Left hindlimb (tissue), 1 donor: ENCODE measurements around the gene CTIF.

Experiments used
- DNase-seq: peaks from one replicate; pipeline ENCODE4 v3.0.0-alpha.2; 2018

The CTIF gene

DNA sequence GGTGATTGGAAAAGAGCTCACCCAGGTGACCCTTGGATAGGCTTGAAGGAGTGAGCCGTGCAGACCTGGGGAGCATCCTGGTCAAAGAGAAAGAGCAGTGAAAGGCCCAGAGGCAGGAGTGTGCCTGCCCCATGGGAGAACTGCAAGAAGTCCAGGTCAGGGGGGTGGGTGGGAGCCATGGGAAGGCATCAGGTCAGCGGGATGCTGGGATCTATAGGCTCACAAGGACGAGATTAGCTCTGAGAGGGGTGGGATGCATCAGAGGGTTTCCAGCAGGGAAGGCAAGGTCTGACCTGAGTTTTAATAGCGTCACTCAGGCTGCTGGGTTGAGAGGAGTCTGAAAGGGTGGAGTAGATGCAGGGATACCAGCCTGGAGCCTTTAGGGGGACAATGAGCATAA lies 253.3 kb downstream of the CTIF start:
- no peak for DNase-seq

DNA sequence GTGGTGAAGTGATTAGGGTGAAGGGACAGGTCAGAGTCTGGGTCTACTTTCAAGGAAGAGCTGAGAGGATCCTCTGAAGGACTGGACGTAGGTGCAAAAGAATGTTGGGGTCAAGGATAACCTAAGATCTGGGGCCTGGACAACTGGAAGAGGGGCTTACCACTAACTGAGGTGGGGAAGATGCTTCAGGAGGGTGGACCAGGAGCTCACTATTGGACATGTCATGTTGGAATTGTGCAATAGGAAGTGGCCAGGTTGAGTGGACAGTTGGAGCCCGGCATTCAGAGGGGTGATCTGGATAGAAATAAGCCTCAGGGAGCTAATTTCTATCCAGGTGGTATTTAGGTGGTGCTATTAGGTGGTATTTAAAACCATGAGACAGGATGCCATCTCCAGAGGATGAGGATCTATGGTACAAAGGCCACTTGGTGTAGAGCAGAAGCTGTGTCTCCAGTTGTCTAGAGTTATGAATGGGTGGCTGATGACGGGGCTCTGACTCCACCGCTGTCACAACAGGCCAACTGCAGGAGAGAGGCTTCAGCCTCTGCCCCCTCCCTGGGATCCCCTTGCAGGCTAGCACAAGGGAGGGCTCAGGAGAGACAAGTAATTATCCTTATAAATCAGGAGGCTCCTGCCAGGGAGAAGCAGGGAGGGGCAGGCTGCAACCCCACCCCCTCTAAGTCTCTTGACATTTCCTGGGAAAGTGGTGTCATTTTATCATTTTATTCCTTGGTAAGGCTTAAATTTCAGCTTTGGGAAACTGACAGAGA lies 254.0 kb downstream of the CTIF start:
- no peak for DNase-seq

DNA sequence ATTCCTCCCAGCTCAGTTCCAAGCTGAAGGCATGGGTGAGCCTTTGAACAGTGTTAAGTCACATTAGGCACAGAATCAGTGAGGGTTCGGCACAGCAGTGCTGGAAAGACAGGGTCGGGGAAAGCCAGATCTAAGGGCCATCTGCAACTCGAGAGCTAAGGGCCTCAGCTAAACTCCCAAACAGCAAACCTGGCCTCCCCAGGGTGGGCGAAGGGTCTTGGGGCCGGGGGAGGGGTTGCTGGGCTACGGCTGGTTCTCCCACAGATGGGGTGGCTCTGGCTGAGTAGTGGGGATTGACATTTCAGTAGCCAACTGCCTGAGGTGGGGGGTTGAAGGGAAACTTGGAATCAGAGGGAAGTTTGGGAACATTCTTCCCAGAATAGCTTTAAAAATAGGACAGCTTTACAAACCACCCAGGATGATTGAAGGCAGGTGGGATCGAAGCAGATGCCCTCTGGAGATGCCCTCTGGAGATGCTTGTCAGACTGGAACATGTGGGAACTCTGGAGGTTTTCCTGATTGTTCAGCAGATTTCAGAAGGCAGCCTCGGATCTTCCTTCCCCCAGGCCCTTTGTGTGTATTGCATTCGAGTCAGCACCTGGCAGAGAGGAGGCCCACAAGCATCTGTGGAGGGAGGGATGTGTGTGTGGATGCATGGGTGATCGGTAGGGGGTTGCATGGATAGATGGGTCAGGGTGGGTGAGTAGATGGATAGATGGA lies 255.6 kb downstream of the CTIF start:
- DNase-seq: no peak

DNA sequence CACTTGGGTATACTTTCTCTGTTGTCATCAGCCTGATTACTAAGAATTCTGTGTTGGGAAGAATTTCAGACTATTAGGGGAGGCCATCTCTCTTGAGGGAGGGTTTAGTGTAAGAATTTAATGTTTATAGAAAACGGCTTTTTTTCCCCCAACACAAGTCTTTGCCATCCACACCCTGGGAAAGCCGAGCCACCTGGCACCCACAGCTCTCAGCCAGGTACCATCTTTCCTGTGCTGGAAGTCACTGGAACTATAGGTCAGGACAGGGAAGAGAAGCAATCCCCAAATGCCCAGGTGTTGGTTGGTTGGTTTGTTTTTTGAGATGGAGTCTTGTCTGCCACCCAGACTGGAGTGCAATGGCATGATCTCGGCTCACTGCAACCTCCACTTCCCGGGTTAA lies 256.9 kb downstream of the CTIF start:
- no peak for DNase-seq

- DNase-seq: no peak
Measured at GRCh38 chr18:48796491-48797205, 257.8 kb downstream of the CTIF start.

DNA sequence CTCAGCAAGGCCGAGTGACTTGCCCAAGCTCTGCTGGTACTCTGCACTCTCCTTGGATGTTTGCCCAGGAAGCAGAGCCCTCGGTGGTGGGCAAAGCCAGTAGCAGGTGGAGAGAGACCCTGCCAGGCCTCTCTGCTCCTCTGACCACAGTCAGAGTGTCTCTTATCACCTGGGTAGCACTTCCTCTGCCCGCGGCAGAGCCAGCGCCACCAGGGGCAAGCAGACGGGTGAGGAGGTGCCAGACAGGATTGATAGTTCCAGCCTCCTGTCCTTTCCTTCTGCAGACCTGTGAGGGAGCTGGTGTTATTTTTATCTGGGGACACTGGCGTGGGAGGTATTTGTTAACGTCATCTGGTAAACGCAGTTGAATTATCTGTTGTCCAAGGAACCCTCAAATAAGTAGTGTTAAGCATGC lies 259.0 kb downstream of the CTIF start:
- DNase-seq: no peak

- DNase-seq: no peak
Measured at GRCh38 chr18:48798334-48799245, 259.8 kb downstream of the CTIF start.

DNA sequence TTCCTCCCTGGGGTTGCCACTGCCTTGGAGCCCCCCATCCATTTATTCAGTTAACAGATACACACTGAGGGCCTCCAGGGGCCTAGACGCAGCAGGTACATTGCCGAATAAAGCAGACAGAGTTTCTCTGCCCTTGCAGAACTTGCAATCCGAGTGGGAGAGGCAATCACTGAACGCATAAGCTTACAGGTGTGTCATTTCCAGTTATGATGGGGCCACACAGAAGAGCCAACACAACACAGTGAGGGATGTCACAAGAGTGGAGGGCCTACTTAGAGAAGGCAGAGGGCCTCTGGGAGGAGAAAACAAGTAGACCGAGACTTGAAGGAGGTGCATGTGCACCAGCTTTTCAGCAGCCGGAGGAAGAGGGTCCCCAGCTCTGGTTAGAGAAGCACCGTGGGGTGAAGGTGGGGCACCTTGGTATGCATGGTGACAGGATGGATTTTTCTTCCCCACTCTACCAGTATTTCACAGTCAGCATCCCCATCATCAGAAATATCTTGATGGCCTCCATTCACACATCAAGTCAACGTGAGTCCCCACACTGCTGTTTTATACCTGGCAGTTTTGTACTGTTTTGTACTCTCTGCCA lies 261.0 kb downstream of the CTIF start:
- no peak for DNase-seq

DNA sequence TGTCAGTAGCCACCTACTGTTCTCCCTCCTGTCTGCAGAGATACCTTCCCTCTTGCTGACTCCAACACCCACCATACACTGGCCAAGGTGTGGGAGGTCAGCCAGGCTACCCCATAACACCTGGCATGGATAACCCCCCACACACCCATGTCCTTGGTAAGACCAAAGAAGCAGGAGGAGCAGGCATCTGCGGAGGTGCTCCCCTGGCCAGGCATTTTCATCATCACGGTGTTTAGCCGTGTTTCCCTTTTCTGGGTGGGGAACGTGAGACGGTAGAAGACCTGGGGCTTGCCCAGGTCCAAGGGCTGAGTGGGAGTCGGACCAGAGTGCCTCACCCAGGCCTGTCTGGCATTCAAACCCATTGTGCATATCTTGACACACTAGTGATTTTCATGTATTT lies 261.6 kb downstream of the CTIF start:
- DNase-seq: no peak

DNA sequence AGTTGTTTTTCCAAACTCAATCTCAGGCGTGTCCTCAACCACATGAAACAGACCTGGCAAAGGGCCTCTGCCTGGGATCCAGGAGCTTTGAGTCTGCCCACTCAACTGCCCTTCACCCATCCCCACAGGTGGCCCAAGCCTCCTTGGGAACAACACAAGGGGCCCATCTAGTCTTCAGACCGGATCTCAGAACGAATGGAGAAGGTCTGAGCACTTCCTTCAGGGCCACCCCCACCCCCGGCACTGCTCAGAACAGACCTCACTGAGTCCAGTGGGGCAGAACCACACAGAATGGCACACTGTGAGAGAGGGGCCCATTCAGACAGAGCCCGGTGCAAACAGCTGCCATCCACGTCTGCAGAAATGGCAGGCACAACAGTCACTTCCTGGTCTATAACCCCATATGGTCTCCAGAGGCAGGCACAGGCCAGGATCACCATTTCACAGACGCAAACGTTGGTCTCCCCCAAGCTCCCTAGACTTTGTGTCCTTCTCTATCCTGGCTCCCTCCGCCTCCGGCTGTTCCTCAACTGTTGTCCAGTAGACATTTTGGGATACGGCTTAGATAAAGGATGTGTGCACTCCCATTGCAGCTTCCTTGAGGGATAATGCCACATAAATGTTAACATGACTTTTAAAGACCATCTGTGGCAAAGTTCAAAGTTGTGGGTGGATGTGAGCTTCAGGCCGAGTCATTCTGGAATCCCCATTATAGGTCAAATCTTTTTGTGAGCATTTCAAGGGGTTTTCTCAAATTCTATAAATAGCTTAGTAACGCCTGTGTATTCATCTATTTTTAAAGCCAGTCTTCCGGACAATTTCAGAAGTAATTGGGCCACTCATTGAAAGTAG lies 262.3 kb downstream of the CTIF start:
- DNase-seq: no peak

DNA sequence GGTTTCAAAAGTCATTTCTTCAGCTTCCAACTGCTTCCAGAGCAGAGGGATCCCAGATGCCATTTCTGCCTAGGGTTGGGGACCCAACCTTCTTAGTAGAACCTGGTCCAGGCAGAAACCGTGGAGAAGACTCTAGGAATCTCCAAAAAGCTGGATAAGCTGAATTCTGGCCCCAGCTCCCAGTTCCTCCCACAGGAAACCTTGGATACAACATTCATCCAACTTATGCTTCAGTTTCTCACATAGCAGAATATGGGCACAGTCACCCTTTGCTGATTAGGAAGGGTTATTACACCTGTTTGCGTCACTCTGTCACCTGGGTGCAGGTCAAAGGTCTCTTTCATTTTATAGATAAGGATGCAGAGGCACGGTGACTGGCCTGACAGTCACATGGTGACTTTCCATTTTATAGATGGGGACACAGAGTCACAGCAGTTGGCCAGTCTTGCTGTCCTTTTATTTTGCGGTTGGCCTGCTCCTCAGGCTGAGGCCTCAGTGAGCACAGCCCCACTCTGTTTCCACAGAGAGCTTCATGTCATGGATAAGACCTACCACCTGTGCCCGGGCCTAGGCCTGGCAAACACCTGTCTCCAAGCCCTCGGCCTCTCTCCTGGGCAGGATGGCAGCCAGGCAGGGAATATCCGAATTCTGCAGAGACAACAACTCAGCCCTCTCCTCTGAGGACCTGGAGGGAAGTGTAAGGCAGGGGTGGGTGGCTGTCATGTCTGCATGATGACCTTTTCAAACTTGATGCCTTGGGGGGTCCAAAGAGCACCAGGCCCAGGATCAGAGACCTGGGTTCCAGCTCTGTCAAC lies 263.1 kb downstream of the CTIF start:
- no peak for DNase-seq

DNA sequence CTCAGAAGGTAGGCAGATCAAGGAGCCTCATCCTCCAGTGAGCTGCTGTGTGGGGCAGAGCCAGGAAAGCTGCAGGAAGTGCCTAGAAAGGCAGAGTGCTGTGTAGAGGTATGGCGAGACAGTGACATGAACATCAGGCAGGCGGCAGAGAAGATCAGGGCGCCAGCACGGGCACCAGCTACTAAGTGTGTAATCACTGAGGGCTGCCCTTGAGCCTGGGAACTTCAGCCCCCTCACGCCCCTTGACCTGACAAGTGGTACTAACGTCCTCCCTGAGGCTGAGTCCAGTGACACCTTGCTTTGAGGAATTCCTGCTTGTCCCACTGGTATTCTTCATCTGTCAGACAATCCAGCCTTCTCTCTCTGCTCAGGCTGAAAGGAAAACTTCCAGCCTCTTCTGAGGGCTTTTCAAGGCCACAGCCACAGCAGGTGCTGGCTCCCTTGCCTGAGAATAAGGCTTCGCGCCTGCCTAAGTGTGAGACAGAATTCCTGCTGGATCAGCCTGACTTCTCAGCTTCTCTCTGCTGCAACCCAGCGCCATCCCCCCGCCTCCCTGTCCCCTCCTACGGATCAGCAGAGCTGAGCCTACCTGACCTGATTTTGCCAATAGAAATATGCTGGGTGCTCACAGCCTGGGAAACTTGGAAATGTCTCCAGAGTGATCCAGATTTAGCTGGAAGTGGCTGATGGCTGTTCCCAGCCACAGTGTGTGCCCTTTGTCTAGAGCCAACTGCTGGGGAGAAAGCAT lies 263.9 kb downstream of the CTIF start:
- DNase-seq: no peak

GRCh38 chr18:48803518-48803917 lies 264.7 kb downstream of the CTIF start:
- no peak for DNase-seq

DNA sequence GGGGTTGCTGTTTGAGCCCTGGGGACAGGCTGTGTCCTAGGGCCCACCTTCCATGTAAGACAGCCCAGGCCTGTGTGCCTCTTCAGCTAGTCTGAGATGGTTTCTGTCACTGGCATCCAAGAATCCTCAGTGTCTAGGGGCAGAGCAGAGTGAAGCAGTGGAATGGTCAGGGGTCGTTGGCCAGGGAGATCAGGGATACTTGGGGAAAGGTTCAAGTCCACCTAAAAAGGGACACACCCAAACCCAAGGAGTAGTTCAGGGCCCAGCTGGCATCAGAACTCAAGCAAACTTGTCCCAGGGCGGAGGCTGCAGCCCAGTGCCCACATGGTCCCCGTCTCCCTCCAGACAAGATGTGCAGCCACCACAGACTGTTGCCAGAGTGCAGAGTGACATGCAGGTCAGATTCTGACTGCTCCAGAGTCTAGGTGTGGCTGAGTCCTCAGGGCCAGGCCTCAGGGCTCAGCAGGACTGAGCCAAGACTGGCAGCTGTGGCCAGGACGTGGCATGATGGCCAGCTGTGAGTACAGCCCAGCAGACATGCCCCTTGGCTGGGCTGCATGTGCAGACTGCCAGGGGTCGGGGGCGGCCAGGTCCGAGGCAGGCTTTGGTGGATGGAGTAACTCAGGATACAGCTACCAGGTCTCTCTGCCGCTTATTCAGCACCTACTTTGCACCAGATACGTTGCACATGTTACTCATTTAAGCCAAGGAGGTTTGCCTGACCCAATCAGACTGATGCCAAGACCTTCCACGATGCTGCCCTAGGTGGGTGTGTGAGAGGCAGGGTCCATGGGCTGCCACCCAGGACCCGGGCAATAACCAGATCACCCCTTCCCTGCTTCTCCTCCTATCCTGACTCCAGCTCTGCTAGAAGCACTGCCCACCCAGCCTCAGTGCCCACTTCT lies 265.4 kb downstream of the CTIF start:
- DNase-seq: no peak

DNA sequence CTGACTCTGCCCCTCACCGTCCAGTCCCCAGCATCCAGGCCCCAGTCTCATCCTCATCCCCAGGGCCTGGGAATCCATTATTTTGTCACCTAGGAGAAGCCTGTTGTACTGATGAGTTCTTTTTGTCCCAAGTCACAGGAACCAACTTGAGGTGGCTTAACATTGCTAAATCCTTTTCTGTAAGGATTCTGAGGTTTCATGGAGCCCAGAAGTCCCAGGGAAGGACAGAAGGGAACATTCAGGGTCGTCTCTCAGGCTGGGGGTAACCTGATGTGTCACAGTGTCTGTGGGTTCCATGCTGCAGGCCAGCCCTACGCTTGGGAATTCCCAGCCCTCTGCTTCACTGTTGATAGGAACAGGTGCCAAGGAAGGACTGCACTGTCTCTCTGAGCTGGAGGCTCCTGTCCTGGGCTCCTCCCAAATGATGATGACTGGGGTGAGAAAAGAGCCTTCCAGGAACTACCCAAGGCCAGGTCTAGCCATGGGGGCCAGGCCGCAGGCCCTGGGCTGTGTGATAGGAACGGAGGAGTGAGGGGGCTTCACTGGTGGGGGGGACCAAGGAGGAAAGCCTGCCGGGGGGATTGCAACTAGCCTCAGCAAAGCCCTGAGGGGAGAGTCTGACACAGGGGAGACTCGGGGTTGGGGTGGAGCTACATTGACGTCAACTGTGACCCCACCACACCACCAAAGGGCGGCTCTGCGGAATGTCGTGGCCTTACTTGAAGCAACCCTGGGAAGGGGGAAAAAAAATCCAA lies 266.2 kb downstream of the CTIF start:
- DNase-seq: no peak

GRCh38 chr18:48805826-48806535 lies 267.1 kb downstream of the CTIF start:
- no peak for DNase-seq
